T-helper 1 cell treated with Interleukin-12 subunit alpha and Interleukin-12 subunit beta and Interleukin-4 antibody, amounts not matched to agents 30 ng/mL and 1 ng/mL, for 36 hours (primary cell): Measurements from ENCODE around the gene RNASEH1. TPM values are rescaled to one million over a fixed set of nuclear protein-coding genes. Genes with fewer than 3 reads are reported as not detected.
"Not testable (repeated sequence)": the region's sequence is repeated elsewhere in the genome, so short reads cannot be mapped to it uniquely, and the experiment has no call there.

ENCODE experiments used
- intact Hi-C: fragments of 100-400 bp; cut with micrococcal nuclease; formaldehyde crosslinking; loops from one replicate; pipeline ENCODE4 v1.15.1; 2024
- total RNA-seq: library from RNA; stranded (reverse); gene quantifications from 2 replicates; pipeline ENCODE4 v1.2.3, GENCODE V29; 2022

The RNASEH1 gene
- total RNA-seq, 1 donor from 2014 or later: 25.9 TPM

GRCh38 chr2:3594493-3595281 lies 36.6 kb upstream of the RNASEH1 start, which contains the start of gene COLEC11:
COLEC11 (plus strand) TSS chr2:3595112; CDS start chr2:3604341, 9,229 bp downstream.
- intact Hi-C loops: no loop called here

GRCh38 chr2:3589086-3589485 lies 31.0 kb upstream of the RNASEH1 start:
- intact Hi-C loops: no loop called here

- intact Hi-C loops: no loop called here
These were observed 30.0 kb upstream of the RNASEH1 start for GRCh38 chr2:3588084-3588483.

GRCh38 chr2:3587432-3587831 lies 29.3 kb upstream of the RNASEH1 start:
- intact Hi-C loops: no loop called here

GRCh38 chr2:3587021-3587420 lies 28.9 kb upstream of the RNASEH1 start:
- intact Hi-C loops: no loop called here

- intact Hi-C loops: no loop called here
These were observed 28.1 kb upstream of the RNASEH1 start for GRCh38 chr2:3586220-3586619.

- intact Hi-C loops: no loop called here
These were observed 27.4 kb upstream of the RNASEH1 start for GRCh38 chr2:3585261-3586109.

GRCh38 chr2:3584608-3585260 lies 26.6 kb upstream of the RNASEH1 start:
- intact Hi-C loops: no loop called here

GRCh38 chr2:3584076-3584475 lies 25.9 kb upstream of the RNASEH1 start:
- intact Hi-C loops: no loop called here

- intact Hi-C loops: no loop called here
These were observed 23.5 kb upstream of the RNASEH1 start for GRCh38 chr2:3581367-3582262.

GRCh38 chr2:3580449-3580848 lies 22.3 kb upstream of the RNASEH1 start:
- intact Hi-C loops: no loop called here

- intact Hi-C loops: no loop called here
These were observed 20.9 kb upstream of the RNASEH1 start for GRCh38 chr2:3578987-3579386.

GRCh38 chr2:3576263-3576630 lies 18.1 kb upstream of the RNASEH1 start:
- intact Hi-C loops: not testable (repeated sequence)

- intact Hi-C loops: loop anchor here (1.0 kb wide), 6 partner anchors 17 to 962 kb away; partner anchors contain the start of genes ADI1, EIPR1 and RNASEH1
These were observed 17.6 kb upstream of the RNASEH1 start for GRCh38 chr2:3575534-3576262.

- intact Hi-C loops: loop anchor here (5.0 kb wide), 1 partner anchor 352 kb away; no protein-coding TSS in a partner anchor
These were observed 16.0 kb upstream of the RNASEH1 start for GRCh38 chr2:3574155-3574554.

- intact Hi-C loops: loop anchor here (5.0 kb wide), 1 partner anchor 350 kb away; no protein-coding TSS in a partner anchor
These were observed 14.5 kb upstream of the RNASEH1 start for GRCh38 chr2:3572620-3573019.

- intact Hi-C loops: loop anchor here (5.0 kb wide), 1 partner anchor 349 kb away; no protein-coding TSS in a partner anchor
These were observed 13.2 kb upstream of the RNASEH1 start for GRCh38 chr2:3571284-3571683.

- intact Hi-C loops: loop anchor here (5.0 kb wide), 1 partner anchor 347 kb away; no protein-coding TSS in a partner anchor
These were observed 11.5 kb upstream of the RNASEH1 start for GRCh38 chr2:3569656-3570055.

GRCh38 chr2:3566806-3567205 lies 8.7 kb upstream of the RNASEH1 start:
- intact Hi-C loops: no loop called here

GRCh38 chr2:3565117-3565516 lies 7.0 kb upstream of the RNASEH1 start:
- intact Hi-C loops: no loop called here
